HCT116 (cell line): ENCODE data around the gene IL1RAPL2. TPM values are rescaled to one million over a fixed set of nuclear protein-coding genes. Genes with fewer than 3 reads are reported as not detected.
"Not testable (repeated sequence)": the region's sequence is repeated elsewhere in the genome, so short reads cannot be mapped to it uniquely, and the experiment has no call there.

Experiments
- ATAC-seq: fragments of 200-7000 bp; cut with Tn5 transposase; 2 replicates; pipeline ENCODE4 v1.9.1; 2020; ENCODE audit warnings: mild to moderate bottlenecking, moderate library complexity
- BruUV-seq: library from RNA; stranded (reverse); fragments of 400-500 nt; replicated peaks from 2 replicates; lab custom pipeline; 2021; lab: Mats Ljungman, UMichigan
- CTCF ChIA-PET: fragments of 300-600 bp; sonication (Branson Sonifier 250); formaldehyde crosslinking; loops from one replicate; lab custom pipeline; 2021; ENCODE audit warnings: antibody characterized with exemption; lab: Charles Lee
- POLR2A ChIA-PET: fragments of 300-600, 350-600 bp; sonication (Branson Sonifier 250); formaldehyde crosslinking; loops from one replicate; lab custom pipeline; 2021; ENCODE audit warnings: antibody characterized with exemption; lab: Charles Lee
- RAD21 ChIA-PET, 2 experiments: fragments of 300-600 bp; sonication (Branson Sonifier 250); formaldehyde crosslinking; loops; one replicate each; lab custom pipeline; 2023; ENCODE audit warnings: low total read pairs in 2 of 2; ENCODE audit not compliant: uncharacterized antibody in 2 of 2, unreplicated experiment in 2 of 2, low non-redundant PET in 1 of 2; lab: Charles Lee
- DNase-seq: peaks from one replicate; pipeline ENCODE4 v3.0.0-alpha.2; 2010; ENCODE audit warnings: low read depth, low spot score
- H2AFZ ChIP-seq: fragments of 200-600 bp; shearing (Covaris generic), sonication (generic); 2 replicates; pipeline ENCODE4 v1.6.1; 2017; ENCODE audit warnings: low read depth, mixed run types, mixed read lengths, antibody characterized with exemption, low read length; ENCODE audit not compliant: poor library complexity, severe bottlenecking
- H3K27ac ChIP-seq: 2 replicates; pipeline ENCODE4 v1.5.1; 2012; ENCODE audit warnings: low read depth, low read length
- H3K27me3 ChIP-seq: fragments of 200-600 bp; sonication (generic); 2 replicates; pipeline ENCODE4 v1.6.1; 2016; ENCODE audit warnings: mixed run types, low read length, mixed read lengths; ENCODE audit not compliant: insufficient read depth
- H3K36me3 ChIP-seq, 2 experiments: fragments of 200-500 bp in 1 of 2; fragments of 200-600 bp in 1 of 2; sonication (Bioruptor generic) in 1 of 2; sonication (generic) in 1 of 2; 2 replicates each; pipeline versions ENCODE4 v1.5.1 to v1.6.1; 2014 to 2016; ENCODE audit warnings: low read length in 2 of 2, inconsistent platforms in 1 of 2, mixed read lengths in 1 of 2, mixed run types in 1 of 2; ENCODE audit not compliant: insufficient read depth in 2 of 2, control insufficient read depth in 1 of 2
- H3K4me1 ChIP-seq, 2 experiments: fragments of 200-600 bp in 1 of 2; sonication (generic) in 1 of 2; 2 replicates each; pipeline versions ENCODE4 v1.5.1 to v1.6.1; 2012 to 2017; ENCODE audit warnings: low read length in 2 of 2, inconsistent platforms in 1 of 2, mild to moderate bottlenecking in 1 of 2, mixed read lengths in 1 of 2, mixed run types in 1 of 2, moderate library complexity in 1 of 2; ENCODE audit not compliant: insufficient read depth in 2 of 2, control insufficient read depth in 1 of 2
- H3K4me2 ChIP-seq: fragments of 200-600 bp; sonication (generic); 2 replicates; pipeline ENCODE4 v1.6.1; 2017; ENCODE audit warnings: mixed run types, low read length, mixed read lengths
- H3K4me3 ChIP-seq, 2 experiments: fragments of 200-600 bp in 1 of 2; sonication (generic) in 1 of 2; replicated peaks in 1 of 2; 2 replicates each; pipeline ENCODE4 v1.5.1; 2011 to 2016; ENCODE audit warnings: low read length in 2 of 2, control low read depth in 1 of 2, low read depth in 1 of 2, mild to moderate bottlenecking in 1 of 2, mixed read lengths in 1 of 2, mixed run types in 1 of 2
- H3K79me2 ChIP-seq: fragments of 200-600 bp; sonication (generic); 2 replicates; pipeline ENCODE4 v1.6.1; 2017; ENCODE audit warnings: mild to moderate bottlenecking, mixed run types, low read length, moderate library complexity, mixed read lengths; ENCODE audit not compliant: insufficient read depth
- H3K9ac ChIP-seq: fragments of 200-600 bp; sonication (generic); 2 replicates; pipeline ENCODE4 v1.6.1; 2016; ENCODE audit warnings: low read length, mixed read lengths
- H3K9me2 ChIP-seq: fragments of 200-600 bp; sonication (generic), shearing (Covaris generic); 2 replicates; pipeline ENCODE4 v1.6.1; 2017; ENCODE audit warnings: mixed run types, mild to moderate bottlenecking, moderate library complexity; ENCODE audit not compliant: insufficient read depth
- H3K9me3 ChIP-seq, 2 experiments: fragments of 200-500 bp in 1 of 2; fragments of 200-600 bp in 1 of 2; sonication (Bioruptor generic) in 1 of 2; sonication (generic) in 1 of 2; 2 replicates each; pipeline ENCODE4 v1.6.1; 2014 to 2017; ENCODE audit warnings: low read length in 2 of 2, mixed read lengths in 2 of 2, inconsistent platforms in 1 of 2, low read depth in 1 of 2, mild to moderate bottlenecking in 1 of 2, mixed run types in 1 of 2, moderate library complexity in 1 of 2; ENCODE audit not compliant: control insufficient read depth in 1 of 2, insufficient read depth in 1 of 2
- H4K20me1 ChIP-seq: fragments of 200-600 bp; sonication (generic), shearing (Covaris generic); 2 replicates; pipeline ENCODE4 v1.6.1; 2017; ENCODE audit warnings: mixed run types, mild to moderate bottlenecking, moderate library complexity; ENCODE audit not compliant: insufficient read depth
- CEBPB ChIP-seq: IDR thresholded peaks from 2 replicates; pipeline ENCODE4 v1.6.1; 2012; ENCODE audit warnings: low read depth
- EGR1 ChIP-seq: IDR thresholded peaks from 2 replicates; pipeline ENCODE4 v1.6.1; 2012; ENCODE audit warnings: low read depth
- EZH2 ChIP-seq: fragments of 200-600 bp; sonication (generic); IDR thresholded peaks from 2 replicates; pipeline ENCODE4 v1.6.1; 2017; ENCODE audit warnings: antibody characterized with exemption, mixed run types
- JUND ChIP-seq: IDR thresholded peaks from 2 replicates; pipeline ENCODE4 v1.6.1; 2012
- MAX ChIP-seq: IDR thresholded peaks from 2 replicates; pipeline ENCODE4 v1.6.1; 2012
- POLR2AphosphoS5 ChIP-seq: IDR thresholded peaks from 2 replicates; pipeline ENCODE4 v1.6.1; 2011; ENCODE audit warnings: mild to moderate bottlenecking, low read depth, low read length, moderate library complexity
- RAD21 ChIP-seq: IDR thresholded peaks from 2 replicates; pipeline ENCODE4 v1.6.1; 2012; ENCODE audit warnings: low read depth, mild to moderate bottlenecking
- REST ChIP-seq: IDR thresholded peaks from 2 replicates; pipeline ENCODE4 v1.6.1; 2012; ENCODE audit warnings: low read depth
- SP1 ChIP-seq: IDR thresholded peaks from 2 replicates; pipeline ENCODE4 v1.6.1; 2012; ENCODE audit warnings: low read depth
- TCF7L2 ChIP-seq: IDR thresholded peaks from 2 replicates; pipeline ENCODE4 v1.7.0; 2011; ENCODE audit warnings: borderline replicate concordance, inconsistent platforms; ENCODE audit not compliant: insufficient read depth, insufficient read length; ENCODE audit errors: extremely low read depth
- ZFX ChIP-seq: fragments of 450-650 bp; IDR thresholded peaks from 2 replicates; pipeline ENCODE4 v1.6.1; 2017
- ZNF274 ChIP-seq: fragments of 200-500 bp; sonication (Bioruptor generic); IDR thresholded peaks from 2 replicates; pipeline ENCODE4 v1.6.1; 2014; ENCODE audit warnings: mild to moderate bottlenecking, low read depth, low read length, inconsistent platforms
- intact Hi-C: fragments of 100-400 bp; cut with micrococcal nuclease; formaldehyde crosslinking; loops from 2 replicates; pipeline ENCODE4 v1.10.0; 2022
- total RNA-seq: library from RNA; stranded (reverse); gene quantifications from one replicate; pipeline ENCODE4 v1.2.1, GENCODE V29; 2021; ENCODE audit not compliant: unreplicated experiment
- TF ChIP-seq, protein P1 (sequence below), 3 experiments: fragments of 200-600 bp in 1 of 3; sonication (generic) in 1 of 3; IDR thresholded peaks in 2 of 3; conservative IDR thresholded peaks in 1 of 3; 2 replicates each; pipeline ENCODE4 v1.5.1; 2012 to 2017; ENCODE audit warnings: low read depth in 2 of 3, low read length in 2 of 3, antibody characterized with exemption in 1 of 3, borderline replicate concordance in 1 of 3, control low read depth in 1 of 3, mild to moderate bottlenecking in 1 of 3, mixed read lengths in 1 of 3, mixed run types in 1 of 3, moderate library complexity in 1 of 3; ENCODE audit not compliant: insufficient read depth in 1 of 3

Gene IL1RAPL2
- total RNA-seq, 1 experiment from 2014 or later = not detected

- Histone ChIP-seq H3K4me3 (no peak overlapping the region), H3K4me1 (no peaks in the 10 kb centered on the region), H3K9me2 (no peaks in the 10 kb centered on the region), H3K36me3 (no peaks in the 10 kb centered on the region), H3K27me3 (no peaks in the 10 kb centered on the region), H3K27ac (no peak overlapping the region), H3K9ac (no peak overlapping the region), H3K4me2 (no peak overlapping the region), H3K9me3 (no peaks in the 10 kb centered on the region), H3K79me2 (no peaks in the 10 kb centered on the region), H2AFZ (no peak overlapping the region), H4K20me1 (no peaks in the 10 kb centered on the region)
- intact Hi-C loops = no loop called here
- no TSS peak for BruUV-seq
- RAD21 ChIA-PET = no interaction called here
- no peak for TF ChIP-seq RAD21
- TF ChIP-seq TCF7L2 = no peak
- no peak for TF ChIP-seq ZFX
- no peak for TF ChIP-seq CEBPB
- no peak for TF ChIP-seq ZNF274
- TF ChIP-seq POLR2AphosphoS5 = no peak
- no peak for TF ChIP-seq JUND
- TF ChIP-seq MAX = no peak
- no peak for TF ChIP-seq REST
- TF ChIP-seq SP1 = no peak
- no peak for TF ChIP-seq EZH2
- TF ChIP-seq, protein P1, sequence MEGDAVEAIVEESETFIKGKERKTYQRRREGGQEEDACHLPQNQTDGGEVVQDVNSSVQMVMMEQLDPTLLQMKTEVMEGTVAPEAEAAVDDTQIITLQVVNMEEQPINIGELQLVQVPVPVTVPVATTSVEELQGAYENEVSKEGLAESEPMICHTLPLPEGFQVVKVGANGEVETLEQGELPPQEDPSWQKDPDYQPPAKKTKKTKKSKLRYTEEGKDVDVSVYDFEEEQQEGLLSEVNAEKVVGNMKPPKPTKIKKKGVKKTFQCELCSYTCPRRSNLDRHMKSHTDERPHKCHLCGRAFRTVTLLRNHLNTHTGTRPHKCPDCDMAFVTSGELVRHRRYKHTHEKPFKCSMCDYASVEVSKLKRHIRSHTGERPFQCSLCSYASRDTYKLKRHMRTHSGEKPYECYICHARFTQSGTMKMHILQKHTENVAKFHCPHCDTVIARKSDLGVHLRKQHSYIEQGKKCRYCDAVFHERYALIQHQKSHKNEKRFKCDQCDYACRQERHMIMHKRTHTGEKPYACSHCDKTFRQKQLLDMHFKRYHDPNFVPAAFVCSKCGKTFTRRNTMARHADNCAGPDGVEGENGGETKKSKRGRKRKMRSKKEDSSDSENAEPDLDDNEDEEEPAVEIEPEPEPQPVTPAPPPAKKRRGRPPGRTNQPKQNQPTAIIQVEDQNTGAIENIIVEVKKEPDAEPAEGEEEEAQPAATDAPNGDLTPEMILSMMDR (IDR thresholded peaks at IDR 0.05 in 2 of 3, conservative IDR thresholded peaks at IDR 0.05 in 1 of 3; ENCODE audit: borderline replicate concordance in 1 of 3, insufficient read depth in 1 of 3, low read depth in 2 of 3, low read length in 2 of 3) = no peak
- no peak for TF ChIP-seq EGR1
- DNase-seq (no peak), ATAC-seq (no peak)
- CTCF ChIA-PET = interaction anchor here (2.1 kb wide), 1 partner anchor 20 kb away, joined by 8 read pairs; no protein-coding TSS in a partner anchor
- POLR2A ChIA-PET = no interaction called here
Observed at GRCh38 chrX:104902070-104902469, 336.1 kb downstream of the IL1RAPL2 start.

DNA sequence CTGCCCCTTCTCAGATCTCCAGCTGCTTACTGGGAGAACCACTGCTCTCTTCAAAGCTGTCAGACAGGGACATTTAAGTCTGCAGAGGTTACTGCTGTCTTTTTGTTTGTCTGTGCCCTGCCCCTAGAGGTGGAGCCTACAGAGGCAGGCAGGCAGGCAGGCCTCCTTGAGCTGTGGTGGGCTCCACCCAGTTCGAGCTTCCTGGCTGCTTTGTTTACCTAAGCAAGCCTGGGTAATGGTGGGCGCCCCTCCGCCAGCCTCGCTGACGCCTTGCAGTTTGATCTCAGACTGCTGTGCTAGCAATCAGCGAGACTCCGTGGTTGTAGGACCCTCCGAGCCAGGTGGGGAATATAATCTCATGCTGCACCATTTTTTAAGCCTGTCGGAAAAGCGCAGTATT, 343.7 kb downstream of the IL1RAPL2 start:
- H3K9me2 ChIP-seq, H3K4me3 ChIP-seq, RAD21 ChIA-PET, ATAC-seq, intact Hi-C loops, H2AFZ ChIP-seq, H3K27me3 ChIP-seq, H3K4me2 ChIP-seq, DNase-seq, H3K9me3 ChIP-seq, POLR2A ChIA-PET, H3K79me2 ChIP-seq, H3K9ac ChIP-seq, H4K20me1 ChIP-seq, H3K36me3 ChIP-seq, H3K27ac ChIP-seq, H3K4me1 ChIP-seq, BruUV-seq, CTCF ChIA-PET: not testable (repeated sequence)
